NK-92 (cell line): ENCODE data around the gene TPD52L2.
"Not testable (repeated sequence)": the region's sequence is repeated elsewhere in the genome, so short reads cannot be mapped to it uniquely, and the experiment has no call there.

Source experiments
- DNase-seq: peaks from one replicate; lab custom pipeline; 2025; ENCODE audit not compliant: unreplicated experiment; lab: John Stamatoyannopoulos, UW

The TPD52L2 gene

GRCh38 chr20:63835021-63835858 lies 29.8 kb upstream of the TPD52L2 start:
- no peak for DNase-seq

GRCh38 chr20:63836458-63837344 lies 28.4 kb upstream of the TPD52L2 start:
- no peak for DNase-seq

- no peak for DNase-seq
Measured at GRCh38 chr20:63837479-63837878, 27.6 kb upstream of the TPD52L2 start.

GRCh38 chr20:63839620-63840019 lies 25.4 kb upstream of the TPD52L2 start:
- DNase-seq = no peak

GRCh38 chr20:63840405-63840828 lies 24.7 kb upstream of the TPD52L2 start:
- no peak for DNase-seq

- DNase-seq = no peak
Measured at GRCh38 chr20:63842258-63842657, 22.8 kb upstream of the TPD52L2 start.

GRCh38 chr20:63843222-63843621 lies 21.8 kb upstream of the TPD52L2 start:
- no peak for DNase-seq

GRCh38 chr20:63843778-63844177 lies 21.3 kb upstream of the TPD52L2 start:
- no peak for DNase-seq

GRCh38 chr20:63844511-63844991 lies 20.5 kb upstream of the TPD52L2 start:
- no peak for DNase-seq

GRCh38 chr20:63846128-63846771 lies 18.8 kb upstream of the TPD52L2 start:
- DNase-seq = no peak

- DNase-seq = no peak
Measured at GRCh38 chr20:63846888-63847236, 18.2 kb upstream of the TPD52L2 start.

- DNase-seq = no peak
Measured at GRCh38 chr20:63847237-63848002, 17.6 kb upstream of the TPD52L2 start.

GRCh38 chr20:63848003-63848911 lies 16.8 kb upstream of the TPD52L2 start:
- no peak for DNase-seq

- DNase-seq = no peak
Measured at GRCh38 chr20:63850689-63851547, 14.2 kb upstream of the TPD52L2 start.

- not testable (repeated sequence) for DNase-seq
Measured at GRCh38 chr20:63851548-63851943, 13.5 kb upstream of the TPD52L2 start.

- not testable (repeated sequence) for DNase-seq
Measured at GRCh38 chr20:63853733-63854068, 11.4 kb upstream of the TPD52L2 start.

- no peak for DNase-seq
Measured at GRCh38 chr20:63854069-63854765, 10.9 kb upstream of the TPD52L2 start.

- DNase-seq = no peak
Measured at GRCh38 chr20:63854766-63855362, 10.2 kb upstream of the TPD52L2 start.
